WERI-Rb-1 (cell line): ENCODE measurements around the gene TSPEAR.
A peak's percentile ranks its signal among the peaks of the same experiment; 100 is the strongest.

Experiments used
- DNase-seq: peaks from one replicate; pipeline ENCODE4 v3.0.0-alpha.2; 2020
- H3K27ac ChIP-seq: fragments of 250-450 bp; sonication (Bioruptor Pico); 2 replicates; pipeline ENCODE4 v1.5.1; 2020; ENCODE audit warnings: mild to moderate bottlenecking, moderate library complexity
- H3K27me3 ChIP-seq: fragments of 250-450 bp; sonication (Bioruptor Pico); 2 replicates; pipeline ENCODE4 v1.5.1; 2021; ENCODE audit warnings: mild to moderate bottlenecking, low read depth, moderate library complexity; ENCODE audit not compliant: insufficient read depth, severe bottlenecking
- H3K36me3 ChIP-seq: fragments of 250-450 bp; sonication (Bioruptor Pico); 2 replicates; pipeline ENCODE4 v1.5.1; 2020; ENCODE audit warnings: mild to moderate bottlenecking, moderate library complexity
- H3K4me3 ChIP-seq: 2 replicates; pipeline ENCODE4 v1.5.1; 2011; ENCODE audit warnings: low read depth, mild to moderate bottlenecking, control low read depth, low read length
- H3K9me3 ChIP-seq: fragments of 250-450 bp; sonication (Bioruptor Pico); 2 replicates; pipeline ENCODE4 v1.5.1; 2021; ENCODE audit warnings: mild to moderate bottlenecking, moderate library complexity; ENCODE audit not compliant: severe bottlenecking
- CTCF ChIP-seq: IDR thresholded peaks from 2 replicates; pipeline ENCODE4 v1.5.1; 2011; ENCODE audit warnings: low read depth, mild to moderate bottlenecking, control low read depth, inconsistent platforms, low read length

Gene TSPEAR

DNA sequence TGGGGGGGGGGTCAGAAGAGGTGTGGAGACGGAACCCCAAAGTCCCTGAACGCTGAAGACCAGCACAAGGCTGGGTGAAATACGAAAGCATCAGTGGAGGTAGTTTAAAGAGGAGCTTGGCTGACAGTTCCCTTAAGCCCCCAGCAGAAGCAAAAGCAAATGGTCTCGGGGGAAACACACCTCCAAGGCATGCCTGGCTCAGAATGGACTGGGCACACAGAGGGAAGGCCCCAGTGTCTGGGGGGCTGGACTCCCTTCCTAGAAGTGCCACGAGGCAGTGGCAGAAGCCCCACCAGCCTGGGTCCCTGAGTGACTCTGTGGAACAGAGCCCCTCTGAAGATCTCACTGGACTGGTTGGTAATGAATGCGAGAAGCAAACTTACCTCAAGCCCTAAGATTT lies 46.4 kb upstream of the TSPEAR start:
- Histone ChIP-seq H3K27ac (no peak overlapping the region), H3K9me3 (peaks cover 13% of the 10 kb centered on the region), H3K27me3 (no peaks in the 10 kb centered on the region), H3K36me3 (no peaks in the 10 kb centered on the region), H3K4me3 (no peak overlapping the region)
- no peak for DNase-seq
- no peak for TF ChIP-seq CTCF

- H3K4me3 ChIP-seq = no peak overlapping the region
- no peaks in the 10 kb centered on the region for H3K27me3 ChIP-seq
- DNase-seq = no peak
These were observed 45.2 kb upstream of the TSPEAR start for GRCh38 chr21:44756423-44757185.

DNA sequence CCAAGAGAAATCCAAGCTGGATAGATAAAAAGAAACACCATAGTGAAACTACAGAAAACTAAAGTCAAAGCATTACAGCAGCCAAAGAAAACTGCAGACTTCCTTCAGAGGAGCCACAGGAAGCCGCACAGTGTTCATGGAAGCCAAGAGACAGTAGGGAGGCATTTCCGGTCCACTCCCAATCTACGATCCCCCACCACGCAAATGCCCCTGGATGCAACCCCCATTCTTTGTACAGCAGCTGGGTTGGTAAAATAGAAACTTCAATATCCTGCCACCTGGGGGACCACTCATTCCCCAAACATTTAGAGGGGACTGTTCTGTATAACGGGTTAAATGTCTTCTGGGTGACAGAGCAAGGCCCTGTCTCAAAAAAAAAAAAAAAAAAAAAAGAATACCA lies 43.9 kb upstream of the TSPEAR start:
- no peak overlapping the region for H3K27ac ChIP-seq
- DNase-seq = no peak

More at GRCh38 chr21:44756423-44757185, 45.2 kb upstream of the TSPEAR start:
- Histone ChIP-seq H3K36me3 (no peaks in the 10 kb centered on the region), H3K9me3 (peaks cover 13% of the 10 kb centered on the region), H3K27ac (no peak overlapping the region)
- no peak for TF ChIP-seq CTCF

DNA sequence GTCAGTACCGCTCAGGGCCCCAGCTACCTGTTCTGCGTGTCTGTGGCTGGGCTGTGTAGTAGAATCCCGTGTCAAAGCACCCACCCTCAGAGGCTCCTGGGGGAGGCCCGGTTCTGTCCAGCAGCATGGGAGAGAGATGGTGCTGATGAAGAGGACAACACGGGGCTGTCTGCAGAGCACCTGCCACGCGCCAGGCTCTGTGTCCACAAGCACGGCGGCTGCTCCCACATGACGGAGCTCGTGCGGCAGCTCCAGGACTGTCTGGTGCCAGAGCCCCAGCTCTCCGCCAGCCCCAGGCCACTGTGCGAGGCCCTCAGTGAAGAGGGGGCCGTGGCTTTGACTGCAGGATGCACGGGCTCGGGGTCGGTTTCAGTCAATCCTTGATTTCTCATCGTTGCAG lies 42.0 kb upstream of the TSPEAR start:
- peaks cover 10% of the 10 kb centered on the region for H3K9me3 ChIP-seq
- DNase-seq = no peak

More for the DNA sequence above, 43.9 kb upstream of the TSPEAR start:
- TF ChIP-seq CTCF = no peak
- no peaks in the 10 kb centered on the region for H3K36me3 ChIP-seq
- no peak overlapping the region for H3K4me3 ChIP-seq
- no peaks in the 10 kb centered on the region for H3K27me3 ChIP-seq
- H3K9me3 ChIP-seq = peaks cover 10% of the 10 kb centered on the region

DNA sequence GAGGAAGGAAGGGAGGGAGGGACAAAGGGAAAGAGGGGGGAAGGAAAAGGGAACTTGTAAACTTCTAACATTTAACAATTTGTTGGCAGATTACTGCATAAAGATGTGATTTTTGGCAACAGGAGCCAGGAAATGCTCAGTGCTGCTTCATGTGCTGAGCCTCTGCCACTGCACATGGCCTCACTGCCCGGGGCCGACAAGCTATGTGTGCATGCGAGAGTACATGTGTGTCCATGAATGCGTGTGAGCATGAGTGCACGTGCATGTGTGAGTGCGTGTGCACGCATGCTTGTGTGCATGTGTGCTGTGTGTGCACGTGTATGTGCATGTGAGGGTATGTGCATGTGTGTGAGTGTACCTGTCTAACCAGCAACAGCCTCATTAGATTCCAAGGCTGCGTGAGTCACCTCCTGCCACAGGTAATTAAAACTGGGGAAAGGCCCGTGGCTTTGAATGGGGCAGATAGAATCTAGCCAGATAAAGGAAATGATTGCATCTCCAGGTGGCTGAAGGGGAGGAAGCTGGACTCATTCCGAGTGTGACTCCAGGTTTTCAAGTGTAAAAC lies 41.4 kb upstream of the TSPEAR start:
- H3K27ac ChIP-seq = no peak overlapping the region
- H3K9me3 ChIP-seq = peaks cover 10% of the 10 kb centered on the region
- no peak for DNase-seq
- no peaks in the 10 kb centered on the region for H3K27me3 ChIP-seq
- no peaks in the 10 kb centered on the region for H3K36me3 ChIP-seq
- H3K4me3 ChIP-seq = no peak overlapping the region
- TF ChIP-seq CTCF = 0 out of 2 replicates have a peak, but pooled peaks have one; percentile 5

More for the DNA sequence above, 42.0 kb upstream of the TSPEAR start:
- no peak for TF ChIP-seq CTCF
- Histone ChIP-seq H3K27me3 (no peaks in the 10 kb centered on the region), H3K36me3 (no peaks in the 10 kb centered on the region), H3K4me3 (no peak overlapping the region), H3K27ac (no peak overlapping the region)
